ENCODE data around the gene AGL.
A peak's percentile ranks its signal among the peaks of the same experiment; 100 is the strongest.
"Not testable (repeated sequence)": the region's sequence is repeated elsewhere in the genome, so short reads cannot be mapped to it uniquely, and the experiment has no call there.

AGL gene

DNA sequence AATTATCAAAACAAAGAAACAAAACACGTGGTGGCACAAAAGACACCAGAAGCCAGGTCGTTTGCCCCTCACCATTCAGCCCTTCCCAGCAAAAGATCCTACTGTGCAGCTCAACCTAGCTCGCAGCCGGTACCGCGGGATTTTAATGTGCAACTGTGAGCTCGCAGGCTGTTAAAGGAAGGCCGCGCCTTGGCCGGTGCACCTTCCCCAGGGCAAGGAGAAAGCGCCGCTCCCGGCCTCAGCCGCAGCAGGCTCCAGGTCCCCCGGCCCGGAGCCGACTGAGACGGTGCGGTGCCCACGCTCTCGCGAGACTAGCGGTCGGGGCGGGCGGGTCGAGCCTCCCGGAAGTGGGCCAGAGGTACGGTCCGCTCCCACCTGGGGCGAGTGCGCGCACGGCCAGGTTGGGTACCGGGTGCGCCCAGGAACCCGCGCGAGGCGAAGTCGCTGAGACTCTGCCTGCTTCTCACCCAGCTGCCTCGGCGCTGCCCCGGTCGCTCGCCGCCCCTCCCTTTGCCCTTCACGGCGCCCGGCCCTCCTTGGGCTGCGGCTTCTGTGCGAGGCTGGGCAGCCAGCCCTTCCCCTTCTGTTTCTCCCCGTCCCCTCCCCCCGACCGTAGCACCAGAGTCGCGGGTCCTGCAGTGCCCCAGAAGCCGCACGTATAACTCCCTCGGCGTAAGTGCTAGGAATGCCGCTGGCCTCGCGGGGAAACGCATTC, at the start of gene AGL:
TSS of gene AGL (plus strand) at position 618 of the 715 bp plus-strand sequence. CDS start 682 bp downstream, outside the sequence.
- peak; percentile 69 for DNase-seq

DNA sequence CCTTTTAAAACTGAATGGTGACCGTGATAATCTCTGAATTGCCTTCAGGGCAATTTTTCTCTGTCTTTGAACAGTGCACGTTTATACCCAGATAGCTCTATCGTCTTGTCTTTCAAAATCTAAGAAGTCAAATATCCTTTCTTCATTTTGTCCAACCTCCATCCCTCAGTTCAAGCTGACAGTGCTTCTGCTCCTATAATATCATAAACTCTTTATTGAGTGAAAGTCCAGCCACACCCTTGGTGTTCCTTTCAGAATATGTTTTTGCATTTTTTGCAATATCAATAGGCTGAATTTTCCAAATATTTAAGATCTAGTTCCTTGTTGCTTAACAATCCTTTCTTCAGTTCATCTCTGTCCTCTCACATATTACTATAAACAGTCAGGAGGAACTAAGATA, 48.6 kb upstream of the AGL start:
- DNase-seq, result no peak

DNA sequence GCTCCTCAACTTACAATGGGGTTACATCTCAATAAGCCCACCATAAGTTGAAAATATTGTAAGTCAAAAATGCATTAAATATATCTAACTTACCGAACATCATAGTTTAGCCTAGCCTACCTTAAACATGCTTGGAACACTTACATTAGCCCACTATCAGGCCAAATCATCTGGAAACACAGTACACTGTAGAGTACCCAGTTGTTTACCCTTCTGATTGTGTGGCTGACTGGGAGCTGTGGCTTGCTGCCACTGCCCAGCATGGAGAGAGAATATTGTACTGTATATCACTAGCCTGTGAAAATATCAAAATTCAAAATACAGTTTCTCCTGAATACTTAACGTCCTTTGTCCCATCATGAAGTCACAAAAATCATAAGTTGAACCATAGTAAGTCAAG, 43.3 kb upstream of the AGL start:
- DNase-seq, result no peak

DNA sequence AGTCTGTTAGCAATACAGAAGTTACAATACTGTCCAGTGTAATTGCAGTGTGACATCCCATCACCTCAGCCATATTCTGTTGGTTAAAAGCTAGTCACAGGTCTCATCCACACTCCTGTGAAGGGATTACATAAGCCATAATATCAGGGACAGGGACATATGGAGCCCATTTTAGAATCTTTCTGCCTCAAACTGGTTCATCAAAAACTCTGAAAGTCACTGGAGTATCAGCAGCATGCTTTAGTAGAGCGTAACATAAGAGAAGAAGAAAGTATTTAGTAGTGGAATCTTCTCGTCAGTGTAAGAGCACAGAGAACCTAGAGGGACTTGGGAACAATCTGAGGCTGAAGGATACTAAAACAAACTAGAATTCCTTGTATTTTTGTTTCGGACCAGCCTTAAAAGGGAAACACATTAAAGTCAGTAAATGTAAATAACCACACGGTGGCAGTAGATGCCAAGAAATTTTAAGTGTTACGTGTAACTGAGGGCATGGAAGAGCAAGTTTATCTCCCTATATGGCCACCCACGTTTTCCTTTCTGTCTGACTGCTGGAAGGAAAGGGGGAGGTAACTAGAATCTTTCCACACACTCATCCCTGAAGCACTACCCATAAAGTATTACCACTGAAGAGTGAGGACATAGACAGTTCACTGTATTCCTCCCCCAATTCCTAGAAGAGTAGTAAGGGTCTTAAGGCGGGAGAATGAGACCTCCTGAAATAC, 41.6 kb upstream of the AGL start:
- peak; percentile 86 for DNase-seq

DNA sequence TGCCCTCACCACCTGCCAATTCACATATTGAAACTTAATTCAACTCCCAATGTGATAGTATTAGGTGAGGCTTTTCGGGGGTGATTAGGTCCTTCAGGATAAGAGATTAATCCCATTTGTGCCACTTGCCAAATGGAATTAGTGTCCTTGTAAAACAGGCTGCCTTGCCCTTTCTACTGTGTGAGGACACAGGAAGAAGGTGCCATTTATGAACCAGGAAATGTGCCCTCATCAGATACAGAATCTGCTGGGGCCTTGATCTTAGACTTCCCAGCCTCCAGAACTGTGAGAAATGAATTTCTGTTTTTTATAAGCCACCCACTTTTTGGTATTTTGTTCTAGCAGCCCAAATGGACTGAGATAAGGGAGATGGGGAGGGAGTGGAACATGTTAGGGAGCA, 39.1 kb upstream of the AGL start:
- DNase-seq, result no peak

DNA sequence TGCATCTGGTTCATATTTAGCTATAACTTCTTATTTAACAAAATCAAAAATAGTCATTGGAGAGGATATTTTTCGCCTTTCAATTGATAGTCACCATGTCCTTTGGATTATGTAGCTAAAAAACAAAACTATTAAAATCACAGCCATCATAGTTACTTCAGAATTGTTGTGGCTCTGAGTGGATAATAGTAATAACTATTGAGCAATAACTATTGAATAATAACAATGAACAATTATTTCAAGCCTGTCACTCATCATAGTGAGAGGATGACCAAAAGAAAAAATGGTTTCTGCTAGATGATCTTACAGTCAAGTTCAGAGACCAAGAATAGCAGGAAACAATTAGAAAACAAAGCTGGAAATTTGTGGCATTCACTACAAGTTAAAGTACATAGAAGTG, 38.4 kb upstream of the AGL start:
- no peak for DNase-seq

DNA sequence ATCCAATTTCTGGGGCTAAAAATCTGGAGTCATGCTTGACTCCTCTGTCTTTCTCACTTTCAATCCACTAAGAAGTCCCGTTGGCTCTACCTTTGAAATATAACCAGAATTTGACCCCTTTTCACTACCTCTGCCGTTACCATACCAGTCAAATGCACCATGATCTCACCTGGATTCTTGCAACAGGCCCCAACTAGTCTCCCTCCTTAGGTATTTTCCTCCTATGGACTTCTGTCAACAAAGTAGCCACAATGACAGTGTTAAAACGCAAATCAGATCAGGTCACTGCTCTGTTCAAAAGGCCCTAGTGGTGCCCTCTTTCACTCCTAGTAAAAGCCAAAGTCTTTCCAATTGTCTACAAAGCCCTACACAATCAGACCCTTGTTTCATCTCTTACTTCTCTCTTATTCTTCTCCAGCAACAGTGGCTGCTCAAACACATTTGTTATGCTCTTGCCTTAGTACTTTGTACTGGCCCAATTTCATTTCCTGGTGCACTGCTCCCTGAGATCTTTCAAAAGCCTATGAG, 35.7 kb upstream of the AGL start:
- DNase-seq, result no peak

DNA sequence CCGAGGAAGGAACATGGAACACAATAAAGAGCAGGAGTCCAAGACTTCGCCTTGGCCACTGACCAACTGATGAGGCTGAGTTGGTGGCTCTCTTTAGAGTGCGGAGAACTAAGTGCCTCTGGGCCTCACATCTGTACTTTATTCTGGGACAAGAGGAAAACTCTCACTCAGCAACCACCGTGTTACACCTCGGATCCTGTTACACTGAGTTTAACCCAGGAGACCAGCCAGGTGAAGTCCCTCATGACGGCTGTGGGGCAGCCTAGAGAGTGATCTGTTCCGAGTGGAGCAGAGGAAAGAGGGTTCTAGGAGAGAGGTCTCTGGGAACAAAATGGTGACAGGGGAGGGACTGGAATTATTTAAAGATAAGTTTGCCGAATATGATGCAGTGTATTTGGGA, 33.5 kb upstream of the AGL start:
- no peak for DNase-seq

DNA sequence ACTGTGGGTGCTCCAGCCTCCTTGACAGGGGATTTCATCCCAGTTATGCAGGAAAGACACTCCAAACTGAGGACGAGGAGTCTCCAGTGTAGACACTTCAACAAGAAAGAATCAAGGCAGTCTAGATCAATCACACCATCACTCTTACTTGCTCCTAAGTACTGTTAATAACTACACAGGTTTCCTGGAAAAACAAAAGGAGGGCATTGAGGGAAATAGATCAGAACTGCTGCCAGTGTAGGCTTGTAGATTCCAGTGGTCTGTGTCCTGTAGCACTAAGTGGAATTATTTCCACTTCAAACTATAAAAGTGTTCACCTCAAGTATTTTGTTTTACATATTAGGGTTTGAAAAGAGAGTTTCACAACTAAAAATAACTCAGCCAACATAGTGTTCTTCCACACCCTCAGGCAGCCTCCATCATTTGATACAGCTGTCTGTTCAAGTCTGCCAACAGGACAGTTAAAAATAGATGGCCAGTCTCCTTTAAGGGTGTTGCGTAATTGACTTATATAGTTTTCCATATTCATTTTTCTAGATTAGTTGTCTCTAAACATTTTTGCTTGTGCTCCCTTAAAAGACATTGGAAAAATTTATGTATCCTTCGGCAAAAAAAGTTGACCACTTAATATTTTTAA, 32.0 kb upstream of the AGL start:
- DNase-seq, result no peak

DNA sequence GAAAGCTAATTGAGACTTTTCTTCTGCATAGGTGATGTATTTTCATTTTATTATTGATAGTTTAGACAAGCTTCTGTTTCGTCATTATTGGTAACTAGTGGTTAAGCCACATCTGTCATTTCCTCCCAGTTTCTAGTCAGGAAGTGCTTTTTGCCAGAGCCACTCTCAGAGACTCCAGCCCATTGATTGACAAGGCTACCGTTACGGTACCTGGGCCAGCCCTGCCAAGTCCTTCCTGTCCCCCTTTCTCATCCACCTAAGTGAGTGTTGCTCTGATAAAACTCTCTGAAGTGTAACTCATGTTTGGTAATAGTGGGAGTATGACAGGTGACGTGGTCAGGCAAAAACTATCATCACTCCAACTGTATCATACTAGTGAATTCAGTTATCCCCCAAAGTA, 29.6 kb upstream of the AGL start:
- DNase-seq, result no peak

DNA sequence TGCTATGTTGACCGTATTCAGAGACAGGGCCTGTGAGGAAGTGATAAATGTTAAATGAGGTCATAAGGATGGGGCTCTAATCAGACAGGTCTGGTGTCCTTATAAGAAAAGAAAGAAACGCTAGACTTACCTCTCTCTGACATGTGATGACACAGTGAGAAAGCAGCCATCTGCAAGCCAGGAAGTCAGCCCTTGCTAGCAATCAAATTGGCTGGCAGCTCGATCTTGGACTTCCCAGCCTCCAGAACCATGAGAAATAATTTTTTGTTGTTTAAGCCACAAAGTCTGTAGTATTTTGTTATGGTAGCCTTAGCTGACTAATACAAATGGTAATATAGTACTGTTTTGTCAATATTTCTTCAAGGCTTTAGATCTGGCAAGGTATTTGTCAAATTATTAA, 25.1 kb upstream of the AGL start:
- DNase-seq, result no peak

DNA sequence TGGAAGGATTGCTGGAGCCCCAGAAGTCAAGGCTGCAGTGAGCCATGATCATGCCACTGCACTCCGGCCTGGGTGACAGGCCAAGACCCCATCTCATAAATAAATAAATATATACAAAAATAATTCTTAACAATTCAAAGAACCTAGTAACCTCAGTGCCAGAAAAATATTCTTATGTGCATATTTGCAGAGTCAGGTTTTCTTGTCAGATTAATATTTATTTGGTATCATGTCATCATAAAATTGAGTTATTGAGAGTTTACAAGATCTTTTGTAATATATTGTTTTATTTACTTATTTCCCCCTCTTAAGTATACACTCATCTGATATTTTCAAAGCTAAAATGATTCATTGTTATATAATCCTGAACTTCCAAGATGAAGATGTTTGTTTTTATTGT, 24.5 kb upstream of the AGL start:
- DNase-seq, result no peak

DNA sequence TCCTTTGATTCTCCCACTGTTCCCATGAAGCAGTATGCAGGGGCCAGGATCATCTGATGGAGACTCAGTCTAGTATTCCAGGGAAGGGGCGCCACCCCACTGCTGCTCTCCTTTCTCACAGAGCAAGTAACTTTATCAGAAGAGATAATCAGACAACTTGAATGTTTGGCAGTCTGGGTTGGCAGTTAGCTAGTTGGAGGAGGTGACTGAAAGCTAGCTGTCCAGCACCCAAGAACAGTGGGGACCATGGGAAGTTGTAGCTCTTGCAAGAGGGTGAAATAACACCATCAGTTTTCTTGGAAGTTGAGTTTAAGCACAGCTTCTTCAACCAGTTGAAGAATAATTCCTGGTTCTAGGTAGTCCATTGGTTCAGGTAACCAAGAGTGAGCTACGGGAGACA, 22.2 kb upstream of the AGL start:
- DNase-seq, result no peak

DNA sequence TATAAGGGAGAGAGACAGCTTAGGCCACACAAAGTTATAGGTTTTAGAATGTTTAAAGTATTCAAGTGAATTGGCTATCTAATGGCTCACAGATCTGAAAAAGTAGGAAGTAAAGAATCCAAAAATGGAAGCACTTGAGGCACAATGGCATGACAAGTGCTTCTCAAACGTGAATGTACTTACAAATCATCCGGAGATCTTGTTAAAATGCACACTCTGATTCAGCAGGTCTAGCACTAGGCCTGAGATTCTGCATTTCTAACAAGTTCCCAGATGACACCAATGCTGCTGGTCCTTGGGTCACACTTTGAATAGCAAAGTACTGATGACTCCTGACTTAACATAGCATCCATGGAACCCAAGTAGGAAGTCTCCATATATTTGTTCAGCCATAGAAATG, 20.9 kb upstream of the AGL start:
- no peak for DNase-seq

DNA sequence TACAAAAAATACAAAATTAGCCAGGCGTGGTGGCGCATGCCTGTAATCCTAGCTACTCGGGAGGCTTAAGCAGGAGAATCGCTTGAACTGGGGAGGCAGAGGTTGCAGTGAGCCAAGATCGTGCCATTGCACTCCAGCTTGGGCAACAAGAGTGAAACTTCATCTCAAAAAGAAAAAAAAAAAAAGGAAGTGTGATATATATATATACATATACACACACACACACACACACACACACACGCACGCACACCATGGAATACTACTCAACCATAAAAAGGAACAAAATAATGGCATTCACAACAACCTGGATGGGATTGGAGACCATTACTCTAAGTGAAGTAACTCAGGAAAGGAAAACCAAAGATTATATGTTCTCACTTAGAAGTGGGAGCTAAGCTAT, 16.2 kb upstream of the AGL start:
- DNase-seq, result not testable (repeated sequence)

DNA sequence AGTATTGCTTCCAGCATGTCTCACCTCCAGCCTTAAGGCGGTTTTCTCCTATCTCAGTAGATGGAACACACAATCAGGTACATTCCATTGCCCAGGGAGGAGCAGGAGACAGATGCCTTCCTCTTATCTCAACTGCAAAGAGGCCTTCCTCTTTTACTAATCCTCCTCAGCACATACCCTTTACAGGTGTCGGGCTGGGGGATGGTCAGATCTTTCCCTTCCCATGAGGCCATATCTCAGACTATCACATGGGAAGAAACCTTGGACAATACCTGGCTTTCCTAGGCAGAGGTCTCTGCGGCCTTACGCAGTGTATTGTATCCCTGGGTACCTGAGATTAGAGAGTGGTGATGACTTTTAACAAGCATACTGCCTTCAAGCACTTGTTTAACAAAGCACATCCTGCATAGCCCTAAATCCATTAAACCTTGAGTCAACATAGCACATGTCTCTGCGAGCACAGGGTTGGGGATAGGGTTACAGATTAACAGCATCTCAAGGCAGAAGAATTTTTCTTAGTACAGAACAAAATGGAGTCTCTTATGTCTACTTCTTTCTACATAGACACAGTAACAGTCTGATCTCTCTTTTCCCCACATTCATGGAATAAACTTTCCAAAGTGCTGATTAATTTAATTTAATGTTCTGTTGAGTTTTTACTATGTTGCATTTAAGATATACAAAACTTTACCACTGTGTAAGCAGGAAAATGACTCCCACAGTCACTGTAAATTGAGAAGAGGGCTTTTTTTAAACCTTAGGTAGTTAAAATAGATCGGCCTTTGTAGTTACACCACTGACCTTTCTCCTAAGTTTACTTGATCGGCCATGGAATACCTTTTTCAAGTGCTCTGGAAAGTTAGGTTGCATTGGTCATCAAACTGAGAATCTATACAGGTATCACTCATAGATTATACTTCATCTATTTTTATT, 13.7 kb upstream of the AGL start:
- DNase-seq, result not testable (repeated sequence)

DNA sequence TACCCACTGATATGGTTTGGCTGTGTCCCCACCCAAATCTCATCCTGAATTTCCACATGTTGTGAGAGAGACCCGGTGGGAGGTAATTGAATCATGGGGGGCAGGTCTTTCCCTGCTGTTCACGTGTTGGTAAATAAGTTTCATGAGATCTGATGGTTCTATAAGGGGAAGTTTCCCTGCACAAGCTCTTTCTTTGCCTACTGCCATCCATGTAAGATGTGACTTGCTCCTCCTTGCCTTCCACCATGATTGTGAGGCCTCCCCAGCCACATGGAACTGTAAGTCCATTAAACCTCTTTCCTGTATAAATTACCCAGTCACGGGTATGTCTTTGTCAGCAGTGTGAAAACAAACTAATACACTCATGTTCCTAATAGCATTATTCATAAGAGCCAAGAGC, 9.8 kb upstream of the AGL start:
- not testable (repeated sequence) for DNase-seq

DNA sequence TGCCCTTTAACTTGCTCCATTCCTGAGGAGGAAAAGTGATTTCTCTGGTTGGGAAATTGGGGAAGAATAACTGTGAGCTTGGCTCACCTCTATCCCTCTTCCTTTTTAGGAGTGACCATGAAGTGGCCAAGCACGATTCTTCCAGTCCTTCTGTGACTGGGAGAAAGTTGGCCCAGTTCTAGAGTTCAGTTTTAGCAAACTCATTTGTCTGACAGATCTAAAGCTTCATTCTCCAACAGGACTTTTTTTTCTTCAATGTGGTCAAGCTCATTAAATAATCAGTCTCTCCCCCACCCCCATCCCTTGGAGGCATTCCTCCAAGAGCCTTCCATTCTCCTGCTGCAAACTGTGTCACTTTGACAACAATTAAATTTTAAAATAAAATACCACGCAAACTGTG, 6.4 kb upstream of the AGL start:
- no peak for DNase-seq

DNA sequence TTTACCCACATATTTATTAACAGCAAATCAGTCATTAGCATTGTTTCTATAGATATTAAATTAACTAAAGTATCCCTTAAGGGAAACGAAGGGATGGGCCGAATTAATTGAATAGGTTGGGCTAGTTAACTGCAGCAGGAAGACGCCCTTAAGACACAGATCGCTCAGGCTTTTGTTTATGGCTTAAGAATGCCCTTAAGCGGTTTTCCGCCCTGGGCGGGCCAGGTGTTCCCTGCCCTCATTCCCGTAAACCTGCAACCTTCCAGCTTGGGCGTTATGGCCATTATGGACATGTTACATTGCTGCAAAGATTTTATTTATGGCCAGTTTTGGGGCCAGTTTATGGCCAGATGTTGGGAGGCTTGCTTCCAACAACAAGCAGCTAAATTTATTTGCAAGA, 5.0 kb upstream of the AGL start:
- not testable (repeated sequence) for DNase-seq

DNA sequence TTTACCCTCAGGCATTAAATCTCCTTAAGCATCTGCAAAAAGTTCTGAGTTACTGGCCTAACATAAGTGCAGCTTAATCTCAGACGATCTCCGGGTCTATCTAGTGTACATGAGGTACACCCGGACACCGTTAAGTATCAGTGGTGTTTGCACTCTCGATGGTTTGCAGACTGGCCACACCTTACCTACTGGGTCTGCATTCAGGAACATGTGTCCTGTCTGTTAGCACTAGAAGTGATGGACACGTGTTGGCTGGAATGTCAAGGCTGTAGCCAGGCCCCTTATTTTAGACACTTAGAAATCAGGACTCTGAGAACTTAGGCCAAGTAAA, 783 bp upstream of the AGL start:
- no peak for DNase-seq

DNA sequence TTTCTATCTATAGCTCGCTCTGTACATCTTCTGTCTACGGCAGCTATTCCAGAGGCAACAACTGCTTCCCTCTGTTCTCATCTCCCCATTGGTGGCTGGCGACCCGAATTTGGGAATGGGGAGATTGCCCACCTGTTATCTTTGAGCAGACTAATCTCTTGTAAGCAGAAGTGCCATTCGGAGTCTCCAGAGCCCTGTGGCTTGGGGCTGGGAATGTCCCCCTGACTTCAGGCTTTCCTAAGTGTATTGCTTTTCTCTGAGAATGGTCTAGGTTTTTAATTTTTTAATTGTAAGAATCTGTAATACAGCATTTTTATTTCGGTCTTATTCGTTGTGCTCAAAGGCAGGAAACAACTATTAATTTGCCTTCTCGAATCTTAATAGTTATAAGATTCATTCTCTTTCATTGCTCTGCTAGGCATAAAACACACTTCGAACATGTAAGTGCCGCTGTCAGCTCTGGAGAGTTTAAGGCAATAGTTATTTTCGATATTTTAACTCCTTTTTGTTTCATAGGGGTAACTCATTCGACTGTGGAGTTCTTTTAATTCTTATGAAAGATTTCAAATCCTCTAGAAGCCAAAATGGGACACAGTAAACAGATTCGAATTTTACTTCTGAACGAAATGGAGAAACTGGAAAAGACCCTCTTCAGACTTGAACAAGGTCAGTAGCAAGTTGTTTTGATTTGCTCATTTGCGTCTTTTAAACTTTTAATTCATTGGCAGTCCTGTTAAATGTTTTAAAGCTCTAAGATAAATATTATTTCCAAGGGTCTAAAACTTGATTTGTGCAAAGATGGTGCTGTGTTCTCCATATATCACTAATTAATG, 514 bp downstream of the AGL start:
- no peak for DNase-seq

DNA sequence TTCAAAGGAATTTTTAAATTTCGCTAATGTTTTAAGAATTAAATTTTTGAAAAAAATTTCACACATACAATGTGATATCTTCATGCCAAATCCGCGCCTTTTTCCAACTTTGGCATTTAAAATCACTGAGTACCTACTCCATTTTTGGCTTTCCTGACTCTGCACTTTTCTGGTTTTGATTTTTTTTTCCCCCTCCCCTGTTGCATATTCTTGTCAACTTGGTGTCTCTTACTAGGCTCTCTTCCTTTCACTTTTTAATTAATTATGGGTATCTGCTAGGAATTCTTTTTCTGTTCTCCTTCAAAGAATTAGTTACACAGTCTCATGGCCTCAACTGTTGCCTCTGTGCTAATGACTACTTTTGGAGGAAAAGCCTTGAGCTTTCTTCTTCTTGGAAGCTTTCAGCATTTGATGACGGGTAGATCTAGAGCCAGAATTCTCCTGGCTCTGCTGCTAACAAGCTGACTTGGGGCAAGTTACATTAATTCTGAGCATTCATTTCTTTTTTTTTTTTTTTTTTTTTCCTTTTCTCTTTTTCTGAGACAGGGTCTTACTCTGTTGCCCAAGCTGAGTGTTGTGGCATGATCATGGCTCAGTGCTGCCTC, 1.8 kb downstream of the AGL start:
- DNase-seq, result no peak
